Liver (tissue), 2 donors: ENCODE data around the gene COL5A1.

Experiments used
- EGR1 ChIP-seq, 2 donors: IDR thresholded peaks; 2 replicates each; pipeline ENCODE4 v1.6.1; 2016 to 2018; ENCODE audit warnings: antibody characterized with exemption in 2 of 2, low read depth in 2 of 2
- JUND ChIP-seq, 2 donors: IDR thresholded peaks; 2 replicates each; pipeline ENCODE4 v1.6.1; 2016; ENCODE audit warnings: antibody characterized with exemption in 2 of 2
- donor health status: healthy.

GRCh38 chr9:134725605-134725940 is 84.0 kb downstream of the COL5A1 start:
- TF ChIP-seq JUND (IDR thresholded peaks at IDR 0.05) (no peak), EGR1 (IDR thresholded peaks at IDR 0.05; ENCODE audit: low read depth in 2 of 2) (no peak)
